ENCODE measurements around the gene MCF2.
A peak's percentile ranks its signal among the peaks of the same experiment; 100 is the strongest.

MCF2 gene

DNA sequence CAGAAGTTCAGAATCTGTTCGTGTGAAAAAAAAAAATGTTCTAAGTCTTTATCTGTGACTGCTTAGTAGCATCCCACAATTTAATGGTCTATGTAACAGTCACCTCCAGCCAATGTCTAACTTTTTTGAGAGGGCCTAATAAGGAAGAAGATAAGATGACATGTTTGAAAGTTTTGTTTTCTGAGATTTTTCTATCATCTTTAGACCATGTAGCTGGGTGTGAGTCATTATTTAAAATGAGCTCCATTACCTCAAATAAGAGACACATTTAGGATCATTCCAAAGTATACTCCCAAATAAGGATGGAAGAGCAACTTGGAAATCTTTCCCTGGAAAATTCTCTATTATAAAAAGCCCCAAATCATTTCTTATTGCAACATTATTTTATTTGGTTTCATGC, 28.2 kb upstream of the MCF2 start:
- ChIA-PET CTCF (no interaction called here), POLR2A (no interaction called here)
- TF ChIP-seq, protein P1, sequence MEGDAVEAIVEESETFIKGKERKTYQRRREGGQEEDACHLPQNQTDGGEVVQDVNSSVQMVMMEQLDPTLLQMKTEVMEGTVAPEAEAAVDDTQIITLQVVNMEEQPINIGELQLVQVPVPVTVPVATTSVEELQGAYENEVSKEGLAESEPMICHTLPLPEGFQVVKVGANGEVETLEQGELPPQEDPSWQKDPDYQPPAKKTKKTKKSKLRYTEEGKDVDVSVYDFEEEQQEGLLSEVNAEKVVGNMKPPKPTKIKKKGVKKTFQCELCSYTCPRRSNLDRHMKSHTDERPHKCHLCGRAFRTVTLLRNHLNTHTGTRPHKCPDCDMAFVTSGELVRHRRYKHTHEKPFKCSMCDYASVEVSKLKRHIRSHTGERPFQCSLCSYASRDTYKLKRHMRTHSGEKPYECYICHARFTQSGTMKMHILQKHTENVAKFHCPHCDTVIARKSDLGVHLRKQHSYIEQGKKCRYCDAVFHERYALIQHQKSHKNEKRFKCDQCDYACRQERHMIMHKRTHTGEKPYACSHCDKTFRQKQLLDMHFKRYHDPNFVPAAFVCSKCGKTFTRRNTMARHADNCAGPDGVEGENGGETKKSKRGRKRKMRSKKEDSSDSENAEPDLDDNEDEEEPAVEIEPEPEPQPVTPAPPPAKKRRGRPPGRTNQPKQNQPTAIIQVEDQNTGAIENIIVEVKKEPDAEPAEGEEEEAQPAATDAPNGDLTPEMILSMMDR (IDR thresholded peaks at IDR 0.05; ENCODE audit: insufficient read depth, low read length, missing control alignments): no peak
- no peak overlapping the region for H3K4me3 ChIP-seq (ENCODE audit: low read depth, low read length)
- DNase-seq (ENCODE audit: low read depth, low spot score): no peak

- DNase-seq (ENCODE audit: low read depth, low spot score): no peak
- CTCF ChIA-PET: no interaction called here
- TF ChIP-seq, protein P1 (IDR thresholded peaks at IDR 0.05; ENCODE audit: insufficient read depth, low read length, missing control alignments): no peak
- POLR2A ChIA-PET: no interaction called here
- no peak overlapping the region for H3K4me3 ChIP-seq (ENCODE audit: low read depth, low read length)
Measured at GRCh38 chrX:139734996-139735395, 27.0 kb upstream of the MCF2 start.

GRCh38 chrX:139725720-139726119, 17.8 kb upstream of the MCF2 start:
- POLR2A ChIA-PET: no interaction called here
- CTCF ChIA-PET: no interaction called here
- DNase-seq (ENCODE audit: low read depth, low spot score): no peak
- TF ChIP-seq, protein P1 (IDR thresholded peaks at IDR 0.05; ENCODE audit: insufficient read depth, low read length, missing control alignments): no peak
- no peak overlapping the region for H3K4me3 ChIP-seq (ENCODE audit: low read depth, low read length)

DNA sequence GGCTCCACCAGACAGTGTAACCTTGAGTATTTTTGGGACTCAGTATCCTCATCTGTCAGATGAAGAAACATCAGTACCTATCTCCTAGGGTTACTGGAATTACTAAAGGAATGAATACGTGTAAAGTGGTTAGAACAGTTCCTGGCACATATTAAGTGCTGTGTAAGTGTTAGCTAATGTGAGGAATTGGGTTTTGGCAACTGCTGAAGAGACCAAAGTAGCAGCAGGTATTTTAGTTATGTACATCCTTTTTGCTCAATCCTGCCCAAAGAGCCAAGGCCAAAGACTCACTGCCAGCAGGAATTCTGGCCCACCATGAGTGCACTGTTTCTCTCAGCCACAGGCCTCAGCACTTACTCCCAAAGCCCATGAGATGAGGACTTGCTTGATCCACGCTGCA, 16.7 kb upstream of the MCF2 start:
- no peak overlapping the region for H3K4me3 ChIP-seq (ENCODE audit: low read depth, low read length)
- no peak for DNase-seq (ENCODE audit: low read depth, low spot score)
- CTCF ChIA-PET: no interaction called here
- POLR2A ChIA-PET: no interaction called here
- TF ChIP-seq, protein P1 (IDR thresholded peaks at IDR 0.05; ENCODE audit: insufficient read depth, low read length, missing control alignments): no peak

- DNase-seq (ENCODE audit: low read depth, low spot score): no peak
- POLR2A ChIA-PET: no interaction called here
- TF ChIP-seq, protein P1 (IDR thresholded peaks at IDR 0.05; ENCODE audit: insufficient read depth, low read length, missing control alignments): no peak
- no peak overlapping the region for H3K4me3 ChIP-seq (ENCODE audit: low read depth, low read length)
- CTCF ChIA-PET: no interaction called here
Measured at GRCh38 chrX:139720979-139721378, 13.0 kb upstream of the MCF2 start.

DNA sequence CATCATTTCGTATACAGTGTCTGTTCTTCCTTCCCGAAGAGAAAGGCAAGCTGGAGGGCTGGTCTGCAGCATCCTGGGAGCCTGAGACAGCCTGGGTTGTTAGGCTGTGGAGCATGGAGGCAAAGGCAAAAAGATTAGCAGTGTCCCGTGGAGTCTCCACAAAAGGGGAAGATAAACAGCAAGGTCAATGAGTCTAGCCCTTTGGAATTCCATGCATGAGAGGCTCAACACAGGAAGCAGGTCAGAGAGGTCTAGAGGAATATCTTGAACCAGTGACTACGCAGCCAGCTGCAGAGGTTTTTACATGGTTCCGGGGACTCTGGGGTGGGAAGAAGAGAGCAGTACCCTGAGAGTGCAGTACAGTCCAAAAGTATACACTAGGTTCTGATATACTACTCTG, 12.2 kb upstream of the MCF2 start:
- H3K4me3 ChIP-seq (ENCODE audit: low read depth, low read length): no peak overlapping the region
- TF ChIP-seq, protein P1 (IDR thresholded peaks at IDR 0.05; ENCODE audit: insufficient read depth, low read length, missing control alignments): no peak
- POLR2A ChIA-PET: no interaction called here
- CTCF ChIA-PET: no interaction called here
- peak; percentile 19 for DNase-seq (ENCODE audit: low read depth, low spot score)

Data from AG04449 (cell line).